ENCODE measurements around the gene MGST2. TPM values are rescaled to one million over a fixed set of nuclear protein-coding genes. Genes with fewer than 3 reads are reported as not detected.
"Not testable (repeated sequence)": the region's sequence is repeated elsewhere in the genome, so short reads cannot be mapped to it uniquely, and the experiment has no call there.

Gene MGST2
- total RNA-seq, 3 donors from 2014 or later, result 1.5 to 2.2 (median 1.8) TPM

DNA sequence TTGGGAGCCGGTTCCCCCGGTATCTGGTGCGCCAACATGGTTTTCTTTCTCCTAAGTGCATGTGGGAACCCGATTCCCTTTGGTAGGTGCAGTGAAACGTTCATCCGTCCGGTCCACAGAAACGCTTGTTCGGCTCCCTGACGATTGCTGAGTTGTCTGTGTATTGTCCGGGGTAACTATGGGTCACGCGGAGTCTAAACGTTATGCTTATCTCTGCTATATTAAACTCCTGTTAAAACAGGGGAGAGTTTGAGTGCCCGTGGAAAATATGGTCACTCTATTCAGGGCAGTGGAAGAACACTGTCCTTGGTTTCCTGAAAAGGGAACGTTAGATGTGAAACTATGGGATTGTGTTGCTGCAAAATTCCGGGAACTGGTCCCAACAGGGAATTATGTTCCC lies 32.4 kb upstream of the MGST2 start:
- Mint-ChIP-seq H3K4me1 (ENCODE audit: low read depth) (no peaks in the 10 kb centered on the region), H3K4me3 (no peak overlapping the region), H3K36me3 (ENCODE audit: insufficient read depth) (no peaks in the 10 kb centered on the region), H3K9me3 (peaks cover 10% of the 10 kb centered on the region), H3K27me3 (ENCODE audit: low read depth) (peaks cover 28% of the 10 kb centered on the region)
- ATAC-seq, result no peak
- DNase-seq, result no peak

DNA sequence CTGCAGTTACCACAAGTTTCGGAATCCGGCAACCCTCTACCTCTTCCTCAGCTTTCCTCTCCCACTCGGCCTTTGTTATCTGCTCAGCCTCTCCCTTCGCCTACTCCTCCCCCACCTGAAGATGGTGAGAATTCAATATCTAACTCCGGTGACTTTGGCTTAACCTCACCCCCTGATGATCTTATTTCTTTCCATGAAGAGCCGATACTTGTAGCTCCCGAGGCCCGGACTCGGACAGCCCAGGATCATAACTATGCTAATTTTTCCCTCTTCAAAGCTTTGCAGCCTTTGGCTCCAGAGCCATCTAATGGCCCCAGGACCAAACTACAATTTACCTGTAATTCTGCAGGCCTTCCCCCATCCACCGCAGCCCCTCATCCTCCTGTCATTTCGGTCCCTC lies 32.0 kb upstream of the MGST2 start:
- DNase-seq, result no peak
- peaks cover 12% of the 10 kb centered on the region for H3K9me3 Mint-ChIP-seq
- no peak for ATAC-seq
- no peak overlapping the region for H3K4me3 Mint-ChIP-seq
- H3K36me3 Mint-ChIP-seq (ENCODE audit: insufficient read depth), result no peaks in the 10 kb centered on the region
- peaks cover 26% of the 10 kb centered on the region for H3K27me3 Mint-ChIP-seq (ENCODE audit: low read depth)
- no peaks in the 10 kb centered on the region for H3K4me1 Mint-ChIP-seq (ENCODE audit: low read depth)

DNA sequence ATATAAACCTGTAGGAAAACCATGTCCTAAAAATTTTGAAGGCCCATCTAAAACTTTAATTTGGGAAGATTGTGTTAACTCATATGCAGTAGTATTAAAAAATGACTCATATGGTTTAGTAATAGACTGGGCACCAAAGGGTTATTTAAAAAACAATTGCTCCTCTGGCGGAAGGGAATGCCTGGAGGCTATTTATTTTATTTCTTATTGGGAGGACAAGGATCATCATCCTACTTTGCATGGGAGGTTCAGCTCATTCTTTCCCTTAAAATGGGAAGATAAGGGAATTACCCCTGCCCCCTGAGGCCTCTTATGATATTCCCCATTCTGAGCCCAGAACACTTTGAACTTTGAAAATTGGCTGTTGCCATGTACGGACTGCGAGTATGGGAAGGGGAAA lies 29.7 kb upstream of the MGST2 start:
- no peaks in the 10 kb centered on the region for H3K36me3 Mint-ChIP-seq (ENCODE audit: insufficient read depth)
- no peaks in the 10 kb centered on the region for H3K4me1 Mint-ChIP-seq (ENCODE audit: low read depth)
- no peak overlapping the region for H3K4me3 Mint-ChIP-seq
- ATAC-seq (no peak), DNase-seq (no peak)
- H3K27me3 Mint-ChIP-seq (ENCODE audit: low read depth), result peaks cover 30% of the 10 kb centered on the region
- H3K9me3 Mint-ChIP-seq, result peaks cover 17% of the 10 kb centered on the region

DNA sequence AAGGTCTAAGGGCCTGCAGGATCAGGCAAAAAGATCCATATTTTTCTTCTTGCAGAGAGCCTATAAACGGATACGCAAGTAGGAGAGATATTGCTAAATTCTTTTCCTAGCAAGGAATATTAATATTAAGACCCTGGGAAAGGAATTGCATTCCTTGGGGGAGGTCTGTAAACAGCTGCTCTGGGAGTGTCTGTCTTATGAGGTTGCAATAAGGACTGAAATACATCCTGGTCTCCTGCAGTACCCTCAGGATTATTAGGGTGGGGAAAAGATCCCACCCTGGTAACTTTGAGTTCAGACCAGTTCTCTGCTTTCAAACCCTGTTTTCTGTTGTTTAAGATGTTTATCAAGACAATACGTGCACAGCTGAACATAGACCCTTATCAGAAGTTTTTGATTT lies 27.3 kb upstream of the MGST2 start:
- not testable (repeated sequence) for H3K4me1 Mint-ChIP-seq (ENCODE audit: low read depth); H3K36me3 Mint-ChIP-seq (ENCODE audit: insufficient read depth); H3K4me3 Mint-ChIP-seq; ATAC-seq; DNase-seq
- Mint-ChIP-seq H3K27me3 (ENCODE audit: low read depth) (peaks cover 24% of the 10 kb centered on the region), H3K9me3 (peaks cover 17% of the 10 kb centered on the region)

DNA sequence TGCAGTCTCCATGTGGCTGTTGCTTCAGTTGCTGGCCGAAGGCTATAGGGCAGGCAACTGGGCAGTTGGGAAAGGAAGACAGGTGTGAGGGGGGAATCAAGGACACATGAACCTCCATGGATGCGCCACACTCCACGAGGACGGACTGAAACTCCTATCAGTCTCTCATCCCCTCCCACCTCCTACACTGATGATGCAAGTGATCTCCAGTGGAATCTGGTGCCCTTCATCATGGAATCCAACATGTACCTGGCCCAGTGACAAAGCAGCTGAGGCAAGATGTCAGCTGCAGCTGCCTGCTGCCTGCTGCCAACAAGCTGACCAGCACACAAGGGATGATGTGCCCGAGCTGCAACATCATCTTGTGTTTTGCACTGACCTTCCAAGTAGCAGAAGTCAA lies 26.0 kb upstream of the MGST2 start:
- H3K36me3 Mint-ChIP-seq (ENCODE audit: insufficient read depth), result no peaks in the 10 kb centered on the region
- H3K4me3 Mint-ChIP-seq, result no peak overlapping the region
- peaks cover 17% of the 10 kb centered on the region for H3K27me3 Mint-ChIP-seq (ENCODE audit: low read depth)

DNA sequence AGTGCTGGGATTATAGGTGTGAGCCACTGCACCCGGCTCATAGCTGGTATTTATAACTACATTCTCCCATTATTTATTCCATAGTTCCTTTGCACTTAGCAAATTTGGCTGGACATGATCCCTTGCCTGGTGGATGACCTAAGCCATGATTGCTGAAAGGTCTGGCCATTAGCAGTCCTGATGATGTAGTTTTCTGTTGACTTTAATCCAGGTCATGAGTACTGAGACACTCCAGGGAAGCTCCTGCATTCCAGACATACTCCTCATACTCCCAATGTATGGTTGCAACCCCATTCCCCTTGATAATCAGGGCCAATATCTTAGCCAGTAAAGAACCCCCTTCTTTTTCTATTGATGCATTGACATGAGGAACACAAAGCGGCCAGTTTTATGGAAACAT lies 24.4 kb upstream of the MGST2 start:
- DNase-seq, result no peak
- no peaks in the 10 kb centered on the region for H3K36me3 Mint-ChIP-seq (ENCODE audit: insufficient read depth)
- H3K4me1 Mint-ChIP-seq (ENCODE audit: low read depth), result no peaks in the 10 kb centered on the region
- no peak for ATAC-seq
- H3K9me3 Mint-ChIP-seq, result peaks cover 17% of the 10 kb centered on the region
- no peak overlapping the region for H3K4me3 Mint-ChIP-seq
- peaks cover 9% of the 10 kb centered on the region for H3K27me3 Mint-ChIP-seq (ENCODE audit: low read depth)

More for the DNA sequence above, 26.0 kb upstream of the MGST2 start:
- DNase-seq (no peak), ATAC-seq (no peak)
- Mint-ChIP-seq H3K9me3 (peaks cover 17% of the 10 kb centered on the region), H3K4me1 (ENCODE audit: low read depth) (no peaks in the 10 kb centered on the region)

DNA sequence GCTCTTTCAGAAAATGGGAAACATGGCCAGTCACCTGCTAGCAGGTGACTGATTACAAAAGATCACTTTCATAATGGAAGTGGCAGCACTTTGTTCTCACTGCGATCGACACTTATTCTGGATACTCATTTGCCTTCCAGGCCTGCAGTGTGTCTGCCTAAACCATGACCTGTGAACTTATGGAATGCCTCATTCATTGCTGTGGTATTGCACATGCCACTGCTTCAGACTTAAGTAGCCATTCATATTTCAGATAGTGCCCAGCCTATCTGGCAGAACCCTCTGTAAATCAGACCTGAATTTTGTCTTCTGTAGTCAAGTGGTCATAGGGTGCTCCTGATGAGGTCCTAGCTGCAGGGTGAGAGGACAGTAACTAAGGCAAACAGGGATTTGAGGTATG lies 23.3 kb upstream of the MGST2 start:
- Mint-ChIP-seq H3K9me3 (peaks cover 15% of the 10 kb centered on the region), H3K27me3 (ENCODE audit: low read depth) (peaks cover 5% of the 10 kb centered on the region), H3K36me3 (ENCODE audit: insufficient read depth) (no peaks in the 10 kb centered on the region), H3K4me1 (ENCODE audit: low read depth) (no peaks in the 10 kb centered on the region), H3K4me3 (no peak overlapping the region)
- ATAC-seq, result no peak
- no peak for DNase-seq

DNA sequence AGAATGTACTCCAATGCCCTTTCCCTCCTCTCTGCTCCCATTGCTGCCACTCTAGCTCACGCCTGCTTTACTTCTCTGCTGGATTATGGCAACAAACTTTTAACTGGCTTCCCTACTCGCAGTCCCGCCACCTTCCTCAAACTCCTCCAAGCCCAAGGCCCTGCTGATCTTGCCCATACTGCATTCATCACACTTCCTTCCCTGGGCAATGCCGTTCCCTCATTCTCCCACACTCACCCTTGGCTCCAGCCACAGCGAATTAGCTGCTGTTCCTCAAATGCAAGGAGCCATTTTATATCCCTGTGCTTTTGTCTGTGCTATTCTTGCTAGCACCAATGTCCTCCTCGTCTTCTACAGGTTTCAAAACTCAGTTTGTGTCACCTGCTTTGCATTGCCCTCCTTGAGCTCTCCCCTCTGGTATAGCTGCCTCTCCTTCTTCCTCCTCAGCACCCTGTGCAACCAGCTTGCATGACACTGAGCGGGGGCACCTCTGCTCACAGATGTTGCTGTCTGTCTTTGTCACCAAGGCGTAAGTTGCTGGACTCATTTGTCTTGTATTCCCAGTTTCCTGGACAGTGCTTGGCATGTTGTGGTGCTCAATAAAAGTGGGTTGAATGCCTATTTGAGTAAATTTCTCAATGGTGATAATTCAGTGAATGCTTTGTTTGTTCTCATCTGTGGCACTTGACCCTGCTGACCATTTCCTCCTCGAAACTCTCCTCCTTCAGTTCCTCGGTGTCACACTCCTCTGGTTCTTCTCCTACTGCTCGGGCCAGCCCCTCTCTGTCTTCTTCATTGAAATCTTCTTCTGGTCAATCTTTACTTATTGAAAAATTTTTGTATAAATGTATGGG lies 22.4 kb upstream of the MGST2 start:
- peaks cover 5% of the 10 kb centered on the region for H3K27me3 Mint-ChIP-seq (ENCODE audit: low read depth)

DNA sequence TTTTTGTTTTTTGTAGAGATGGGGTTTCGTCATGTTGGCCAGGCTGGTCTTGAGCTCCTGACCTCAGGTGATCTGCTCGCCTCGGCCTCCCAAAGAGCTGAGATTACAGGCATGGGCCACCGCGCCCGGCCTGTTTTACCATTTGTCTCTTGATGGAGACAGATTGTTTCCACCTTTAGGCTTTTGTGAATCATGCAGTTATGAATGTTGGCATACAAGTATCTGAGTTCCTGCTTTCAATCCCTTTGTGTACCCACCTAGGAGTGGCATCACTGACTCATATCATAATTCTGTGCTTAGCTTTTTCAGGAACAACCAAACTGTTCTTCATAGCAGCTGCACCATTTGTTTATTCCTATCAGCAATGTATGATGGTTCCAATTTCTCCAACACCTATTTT lies 20.2 kb upstream of the MGST2 start:
- ATAC-seq (no peak), DNase-seq (no peak)
- Mint-ChIP-seq H3K4me1 (ENCODE audit: low read depth) (no peaks in the 10 kb centered on the region), H3K4me3 (no peak overlapping the region), H3K36me3 (ENCODE audit: insufficient read depth) (no peaks in the 10 kb centered on the region), H3K9me3 (no peaks in the 10 kb centered on the region), H3K27me3 (ENCODE audit: low read depth) (no peaks in the 10 kb centered on the region)

More for the DNA sequence above, 22.4 kb upstream of the MGST2 start:
- Mint-ChIP-seq H3K4me1 (ENCODE audit: low read depth) (no peaks in the 10 kb centered on the region), H3K36me3 (ENCODE audit: insufficient read depth) (no peaks in the 10 kb centered on the region), H3K9me3 (peaks cover 7% of the 10 kb centered on the region), H3K4me3 (no peak overlapping the region)
- ATAC-seq (no peak), DNase-seq (no peak)

DNA sequence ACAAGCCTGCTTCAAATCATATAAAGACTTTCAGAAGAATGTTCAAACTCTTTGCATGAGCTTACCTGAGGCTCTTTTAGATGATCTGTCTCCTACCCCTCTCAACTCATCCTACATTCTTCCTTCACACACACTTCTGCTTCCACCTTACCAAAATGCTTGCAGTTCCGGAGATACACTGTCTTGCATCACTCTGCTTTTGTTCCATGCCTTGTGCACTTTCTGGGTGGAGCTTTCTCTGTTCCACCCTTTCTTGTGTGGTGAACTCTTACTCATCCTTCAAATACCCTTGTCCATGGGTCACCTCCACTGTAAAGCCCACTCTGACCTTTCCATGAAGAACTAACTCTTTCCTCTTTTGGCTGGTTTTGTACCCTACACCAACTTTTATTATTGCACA lies 18.4 kb upstream of the MGST2 start:
- H3K9me3 Mint-ChIP-seq, result no peaks in the 10 kb centered on the region
- DNase-seq, result no peak
- H3K27me3 Mint-ChIP-seq (ENCODE audit: low read depth), result peaks cover 3% of the 10 kb centered on the region
- no peak for ATAC-seq
- peaks cover 6% of the 10 kb centered on the region for H3K4me1 Mint-ChIP-seq (ENCODE audit: low read depth)
- H3K36me3 Mint-ChIP-seq (ENCODE audit: insufficient read depth), result no peaks in the 10 kb centered on the region
- no peak overlapping the region for H3K4me3 Mint-ChIP-seq

DNA sequence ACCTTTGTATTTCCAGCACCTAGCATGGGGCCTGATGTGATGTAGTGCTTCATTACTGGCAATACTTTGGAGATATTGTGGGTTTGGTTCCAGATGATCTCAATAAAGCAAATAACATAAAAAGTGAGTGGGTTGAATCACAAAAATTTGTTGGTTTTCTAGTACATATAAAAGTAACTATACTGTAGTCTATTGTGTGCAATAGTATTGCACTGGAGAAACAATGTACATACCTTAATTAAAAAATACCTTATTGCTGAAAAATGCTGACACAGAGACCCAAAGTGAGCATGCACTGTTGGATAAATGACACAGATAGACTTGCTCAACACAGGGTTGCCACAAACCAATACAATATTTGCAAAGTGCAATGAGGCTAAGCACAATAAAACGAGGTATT lies 17.7 kb upstream of the MGST2 start:
- no peak overlapping the region for H3K4me3 Mint-ChIP-seq

DNA sequence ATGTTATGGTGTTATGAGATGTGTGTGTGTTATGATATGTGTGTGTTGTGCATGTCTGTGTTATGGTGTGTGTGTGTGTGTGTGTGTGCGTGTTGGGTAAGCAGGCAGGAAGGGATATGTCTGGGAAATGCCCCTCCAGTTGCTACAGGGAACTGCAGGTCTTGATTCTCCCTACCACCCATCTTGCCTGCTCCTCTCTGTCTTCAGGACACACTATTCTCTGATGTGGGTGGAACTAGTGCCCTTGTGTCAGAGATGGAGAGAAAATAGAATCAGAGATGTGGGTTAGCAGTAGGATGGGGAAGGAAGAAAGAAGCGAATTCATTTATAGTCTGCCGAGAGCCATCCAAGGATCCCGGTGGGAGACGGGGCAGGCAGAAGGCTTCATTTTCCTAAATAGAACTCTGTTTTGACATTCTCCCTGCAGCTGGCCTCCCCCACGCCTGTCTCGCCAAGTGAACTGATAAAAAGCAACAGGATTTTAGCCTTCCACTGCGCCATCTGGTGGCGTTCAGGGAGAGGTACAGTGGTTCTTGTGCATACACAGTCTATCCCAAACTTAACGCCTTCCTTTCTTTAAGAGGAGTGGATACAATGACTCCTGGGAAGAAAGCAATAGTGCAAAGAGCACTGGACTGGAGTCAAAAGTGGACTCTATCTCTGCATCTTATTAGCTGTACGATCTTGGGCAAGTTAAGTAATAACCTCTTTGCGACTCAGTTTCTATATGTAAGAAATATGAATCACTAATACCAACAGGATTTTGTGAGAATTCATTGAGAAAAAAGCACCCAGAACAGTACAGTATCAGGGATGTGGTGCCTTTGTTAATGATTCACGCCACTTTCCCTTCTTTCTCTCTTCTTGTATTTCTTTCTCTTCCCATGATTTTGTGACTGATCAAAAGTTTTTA lies 14.1 kb upstream of the MGST2 start:
- ATAC-seq (peak; percentile 65 to 79), DNase-seq (peak; percentile 57)
- Mint-ChIP-seq H3K27me3 (ENCODE audit: low read depth) (peaks cover 9% of the 10 kb centered on the region), H3K36me3 (ENCODE audit: insufficient read depth) (no peaks in the 10 kb centered on the region), H3K9me3 (no peaks in the 10 kb centered on the region), H3K4me1 (ENCODE audit: low read depth) (peaks cover 6% of the 10 kb centered on the region), H3K4me3 (no peak overlapping the region)

More for the DNA sequence above, 17.7 kb upstream of the MGST2 start:
- ATAC-seq (no peak), DNase-seq (no peak)
- H3K36me3 Mint-ChIP-seq (ENCODE audit: insufficient read depth), result no peaks in the 10 kb centered on the region
- H3K4me1 Mint-ChIP-seq (ENCODE audit: low read depth), result peaks cover 6% of the 10 kb centered on the region
- peaks cover 3% of the 10 kb centered on the region for H3K27me3 Mint-ChIP-seq (ENCODE audit: low read depth)
- H3K9me3 Mint-ChIP-seq, result no peaks in the 10 kb centered on the region

DNA sequence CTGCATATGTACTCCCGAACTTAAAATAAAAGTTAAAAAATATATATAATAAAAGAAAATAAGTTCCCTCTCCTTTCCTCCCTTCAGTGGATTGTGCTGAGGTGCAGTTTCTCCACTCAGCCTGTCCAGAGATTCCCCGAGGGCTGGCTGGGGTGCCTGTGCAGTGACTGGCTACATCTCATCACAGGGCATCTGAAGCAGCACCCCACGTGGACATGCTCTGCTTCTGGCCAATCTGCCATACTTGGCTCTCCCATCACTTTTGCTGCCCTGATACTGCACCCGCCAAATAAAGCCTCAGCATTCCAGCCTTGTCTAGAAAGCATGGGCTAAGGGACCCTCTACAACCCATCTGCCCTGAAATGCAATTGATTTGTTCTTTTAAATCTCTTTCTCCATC lies 11.1 kb upstream of the MGST2 start:
- no peak for DNase-seq
- peaks cover 9% of the 10 kb centered on the region for H3K27me3 Mint-ChIP-seq (ENCODE audit: low read depth)
- no peaks in the 10 kb centered on the region for H3K36me3 Mint-ChIP-seq (ENCODE audit: insufficient read depth)
- no peak for ATAC-seq
- H3K4me3 Mint-ChIP-seq, result no peak overlapping the region
- H3K9me3 Mint-ChIP-seq, result no peaks in the 10 kb centered on the region
- peaks cover 27% of the 10 kb centered on the region for H3K4me1 Mint-ChIP-seq (ENCODE audit: low read depth)

DNA sequence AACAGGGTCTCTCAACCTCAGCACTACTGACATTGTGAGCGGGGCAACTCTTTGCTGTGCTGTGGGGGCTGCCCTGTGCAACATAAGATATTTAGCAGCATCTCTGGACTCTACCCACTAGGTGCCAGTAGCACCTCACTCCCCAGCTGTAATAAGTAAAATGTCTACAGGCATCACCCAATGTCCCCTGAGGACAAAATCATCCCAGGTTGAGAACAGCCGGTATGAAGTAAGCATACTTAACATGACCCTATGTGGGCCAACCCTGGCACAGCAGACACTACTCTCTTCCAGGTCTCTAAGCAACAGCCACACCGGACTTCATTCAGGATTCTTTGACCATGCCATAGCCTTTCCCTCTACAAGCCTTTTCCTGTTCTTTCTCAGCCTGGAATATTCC lies 10.5 kb upstream of the MGST2 start:
- no peak for ATAC-seq
- H3K4me1 Mint-ChIP-seq (ENCODE audit: low read depth), result peaks cover 27% of the 10 kb centered on the region
- peaks cover 9% of the 10 kb centered on the region for H3K27me3 Mint-ChIP-seq (ENCODE audit: low read depth)
- no peaks in the 10 kb centered on the region for H3K36me3 Mint-ChIP-seq (ENCODE audit: insufficient read depth)
- H3K9me3 Mint-ChIP-seq, result no peaks in the 10 kb centered on the region
- no peak overlapping the region for H3K4me3 Mint-ChIP-seq
- DNase-seq, result no peak

All from activated T-cell treated with anti-CD3 and anti-CD28 coated beads, Interleukin-2, amount 50 U/mL, for 4 hours (primary cell).